Bronchial smooth muscle cell (primary cell): ENCODE data around the gene KIFC3. TPM values are rescaled to one million over a fixed set of nuclear protein-coding genes. Genes with fewer than 3 reads are reported as not detected.

ENCODE experiments used
- total RNA-seq: library from RNA; depleted of rRNA; stranded (reverse); fragments of >200 nt; gene quantifications from 2 replicates; pipeline ENCODE4 v1.2.1, GENCODE V29; 2014

Gene KIFC3, protein sequence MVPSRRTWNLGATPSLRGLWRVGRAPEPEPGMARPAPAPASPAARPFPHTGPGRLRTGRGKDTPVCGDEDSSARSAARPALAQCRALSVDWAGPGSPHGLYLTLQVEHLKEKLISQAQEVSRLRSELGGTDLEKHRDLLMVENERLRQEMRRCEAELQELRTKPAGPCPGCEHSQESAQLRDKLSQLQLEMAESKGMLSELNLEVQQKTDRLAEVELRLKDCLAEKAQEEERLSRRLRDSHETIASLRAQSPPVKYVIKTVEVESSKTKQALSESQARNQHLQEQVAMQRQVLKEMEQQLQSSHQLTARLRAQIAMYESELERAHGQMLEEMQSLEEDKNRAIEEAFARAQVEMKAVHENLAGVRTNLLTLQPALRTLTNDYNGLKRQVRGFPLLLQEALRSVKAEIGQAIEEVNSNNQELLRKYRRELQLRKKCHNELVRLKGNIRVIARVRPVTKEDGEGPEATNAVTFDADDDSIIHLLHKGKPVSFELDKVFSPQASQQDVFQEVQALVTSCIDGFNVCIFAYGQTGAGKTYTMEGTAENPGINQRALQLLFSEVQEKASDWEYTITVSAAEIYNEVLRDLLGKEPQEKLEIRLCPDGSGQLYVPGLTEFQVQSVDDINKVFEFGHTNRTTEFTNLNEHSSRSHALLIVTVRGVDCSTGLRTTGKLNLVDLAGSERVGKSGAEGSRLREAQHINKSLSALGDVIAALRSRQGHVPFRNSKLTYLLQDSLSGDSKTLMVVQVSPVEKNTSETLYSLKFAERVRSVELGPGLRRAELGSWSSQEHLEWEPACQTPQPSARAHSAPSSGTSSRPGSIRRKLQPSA
- total RNA-seq = 19.7 and 20.2 TPM in 2 replicates

DNA sequence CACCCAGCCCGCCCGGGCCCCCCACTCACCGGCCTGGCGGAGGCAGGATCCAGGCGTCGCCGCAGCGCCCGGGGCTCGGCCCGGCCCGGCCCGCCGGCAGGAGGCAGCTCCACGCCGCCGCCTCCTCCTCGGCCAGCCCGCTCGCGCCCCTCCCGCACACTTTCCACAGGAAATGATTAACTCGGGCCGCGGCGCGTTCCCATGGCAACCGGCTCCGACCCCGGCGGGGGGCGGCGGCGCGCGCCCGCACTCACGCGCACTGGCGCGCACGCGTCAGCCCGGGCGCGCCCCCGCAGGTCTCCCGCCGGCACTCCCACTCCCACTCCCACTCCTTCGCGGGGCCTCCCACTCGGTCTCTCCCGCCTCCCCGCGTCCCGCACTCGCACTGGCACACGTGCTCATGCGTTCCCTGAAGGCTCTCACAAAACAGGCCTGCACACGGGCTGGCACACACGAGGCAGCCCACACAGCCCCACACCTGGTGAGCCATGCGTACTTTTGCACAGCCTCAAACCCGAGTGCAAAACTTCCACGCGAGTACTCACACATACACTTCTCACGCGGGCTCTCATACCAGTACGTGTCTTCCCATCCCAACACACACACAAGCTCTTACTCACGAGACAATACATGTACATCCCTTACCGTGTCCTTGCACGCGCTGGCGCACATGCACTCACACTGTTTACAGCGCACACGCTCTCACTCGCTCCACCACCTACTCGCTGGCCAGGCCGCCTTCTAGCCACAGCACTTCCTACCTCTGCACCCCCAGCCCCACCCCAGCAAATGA, at the start of gene KIFC3:
Gene KIFC3, minus strand, starts transcription at position 151 of the 793 bp plus-strand sequence. CDS start 4,248 bp downstream, outside the sequence.

DNA sequence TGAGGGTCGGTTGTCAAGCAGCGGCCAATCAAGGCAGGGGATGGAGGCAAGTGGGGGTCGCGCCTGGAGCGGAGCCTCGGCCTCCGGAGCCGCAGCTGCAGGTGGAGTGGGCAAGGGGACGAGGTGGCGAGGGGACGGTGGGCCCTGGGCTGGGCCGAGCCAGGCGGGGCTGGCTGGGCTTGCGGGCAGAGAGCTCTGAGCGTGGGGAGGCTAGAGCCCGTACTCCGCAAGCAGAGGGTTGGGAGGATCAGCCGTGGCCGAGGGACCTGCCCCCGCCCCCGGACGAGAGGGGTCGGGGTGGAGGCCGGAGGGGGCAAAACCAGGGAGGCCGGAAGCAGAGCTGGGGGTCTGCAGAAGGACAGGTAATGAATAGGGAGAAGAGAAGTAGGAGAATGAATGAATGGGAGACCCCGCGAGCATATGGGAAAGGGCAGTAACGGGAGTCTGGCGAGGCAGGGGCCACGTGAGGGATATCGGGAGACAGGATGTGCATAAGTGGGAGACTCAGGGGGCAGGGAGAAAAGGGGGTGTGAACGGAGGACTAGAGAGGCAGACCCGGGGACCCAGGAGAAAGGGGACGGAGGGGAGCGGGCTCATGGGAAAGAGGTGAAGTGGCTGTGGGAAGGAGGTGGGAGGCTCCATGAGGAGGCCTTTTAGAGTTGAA, 66.4 kb downstream of the KIFC3 start, which contains the start of gene KATNB1:
Gene KATNB1, plus strand, starts transcription at position 16 of the 664 bp plus-strand sequence. CDS start 1,474 bp downstream, outside the sequence.

Other genes with a start within 250 kb of the KIFC3 start
- 1.7 TPM in 2 replicates for gene ADGRG1, start 173.9 kb downstream of the KIFC3 start, total RNA-seq
- gene ADGRG3, start 134.2 kb downstream of the KIFC3 start, total RNA-seq = not detected in 2 replicates
- 0.32 and 0.34 TPM in 2 replicates for gene DRC7, start 107.7 kb downstream of the KIFC3 start, total RNA-seq
- gene KATNB1, start 66.7 kb downstream of the KIFC3 start, total RNA-seq = 15.1 and 18.7 TPM in 2 replicates
- not detected in 2 replicates for gene CNGB1, start 168.6 kb upstream of the KIFC3 start, total RNA-seq
- gene ZNF319, start 198.2 kb upstream of the KIFC3 start, total RNA-seq = 1.7 and 2.2 TPM in 2 replicates
- 11.2 and 14.3 TPM in 2 replicates for gene USB1, start 198.9 kb upstream of the KIFC3 start, total RNA-seq
- 1.2 and 1.3 TPM in 2 replicates for gene MMP15, start 223.3 kb upstream of the KIFC3 start, total RNA-seq